NOMO-1 treated with DMSO at 0.1 percent for 48 hours (cell line): ENCODE data around the gene RCAN2.
"Not testable (repeated sequence)": the region's sequence is repeated elsewhere in the genome, so short reads cannot be mapped to it uniquely, and the experiment has no call there.

ENCODE experiments used
- DNase-seq: peaks from one replicate; lab custom pipeline; 2025; ENCODE audit not compliant: unreplicated experiment; lab: John Stamatoyannopoulos, UW

Gene RCAN2

DNA sequence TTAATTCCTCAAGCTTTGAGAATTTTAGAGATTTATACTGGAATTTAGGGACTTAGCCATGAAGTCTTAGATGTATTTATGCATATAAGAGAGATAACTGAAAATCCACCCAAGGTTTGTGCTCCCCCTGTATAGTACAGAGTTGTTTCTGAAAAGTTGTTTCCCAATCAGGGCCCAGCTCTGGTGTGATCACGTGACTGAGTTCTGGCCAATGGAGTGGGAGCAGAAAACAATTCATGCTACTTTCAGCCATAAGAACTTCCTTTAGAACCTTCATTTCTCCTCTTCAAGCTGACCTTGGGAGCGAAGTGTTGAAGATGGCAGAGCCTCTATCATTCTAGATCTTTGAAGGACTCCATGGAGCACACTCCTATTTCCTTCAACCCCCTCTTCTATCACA lies 151.0 kb downstream of the RCAN2 start:
- DNase-seq, result no peak

DNA sequence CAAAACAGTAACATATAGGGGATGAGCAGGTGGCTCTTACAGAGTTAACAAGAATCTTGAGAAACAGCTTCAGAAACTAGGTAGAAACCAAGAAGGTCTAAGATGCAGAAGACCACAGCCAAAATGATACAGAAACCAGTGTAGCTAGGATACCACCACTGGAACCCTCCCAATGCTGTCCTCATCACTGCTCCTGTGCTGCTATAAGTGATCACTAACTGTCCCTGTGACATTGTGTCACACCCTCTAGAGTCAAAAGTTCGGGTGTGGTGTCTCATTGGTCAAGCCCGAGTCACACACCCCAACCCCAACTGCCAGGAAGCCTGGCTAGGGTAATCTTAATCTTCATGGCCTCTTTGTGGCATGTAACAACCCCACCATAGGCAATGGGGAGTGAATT lies 153.1 kb downstream of the RCAN2 start:
- DNase-seq, result no peak

DNA sequence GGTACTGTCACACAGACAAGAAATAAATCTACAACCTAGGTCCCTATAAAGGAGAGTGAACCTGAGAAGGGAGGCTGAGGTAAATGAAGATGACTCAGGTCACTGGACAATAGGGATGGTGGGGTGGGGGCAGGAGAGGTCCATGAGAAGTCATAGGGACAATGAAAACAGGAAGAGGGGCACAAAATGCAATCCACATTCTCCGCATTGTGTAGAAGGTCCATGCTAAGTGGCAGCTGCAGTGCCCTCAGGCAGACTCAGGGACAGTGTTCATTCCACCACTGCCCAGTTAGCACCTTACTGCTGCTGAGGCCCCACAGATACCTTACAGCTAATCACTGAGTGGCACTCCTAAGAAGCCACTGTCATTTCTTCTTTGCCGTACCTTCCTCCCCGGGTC lies 156.8 kb downstream of the RCAN2 start:
- no peak for DNase-seq

DNA sequence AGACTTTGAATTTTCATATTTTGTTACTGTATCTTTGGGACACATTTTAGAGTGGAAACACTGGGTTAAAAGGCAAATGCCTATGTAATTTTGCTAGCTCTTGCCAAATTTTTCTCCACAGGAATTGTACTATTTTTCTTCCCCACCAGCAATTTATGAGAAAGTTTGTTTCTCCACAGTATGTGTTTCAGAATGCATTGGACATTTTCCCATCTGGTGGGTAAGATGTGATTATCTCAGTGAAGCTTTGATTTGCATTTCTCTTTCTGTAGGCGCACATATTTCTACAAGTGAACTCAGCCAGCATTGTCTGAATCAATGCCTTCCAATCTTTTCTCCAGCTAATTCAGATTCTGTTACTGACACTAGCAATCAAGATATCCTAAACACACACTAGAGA lies 157.8 kb downstream of the RCAN2 start:
- no peak for DNase-seq

DNA sequence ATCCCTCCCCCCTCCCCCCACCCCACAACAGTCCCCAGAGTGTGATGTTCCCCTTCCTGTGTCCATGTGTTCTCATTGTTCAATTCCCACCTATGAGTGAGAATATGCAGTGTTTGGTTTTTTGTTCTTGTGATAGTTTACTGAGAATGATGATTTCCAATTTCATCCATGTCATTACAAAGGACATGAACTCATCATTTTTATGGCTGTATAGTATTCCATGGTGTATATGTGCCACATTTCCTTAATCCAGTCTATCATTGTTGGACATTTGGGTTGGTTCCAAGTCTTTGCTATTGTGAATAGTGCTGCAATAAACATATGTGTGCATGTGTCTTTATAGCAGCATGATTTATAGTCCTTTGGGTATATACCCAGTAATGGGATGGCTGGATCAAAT lies 158.8 kb downstream of the RCAN2 start:
- DNase-seq, result not testable (repeated sequence)

DNA sequence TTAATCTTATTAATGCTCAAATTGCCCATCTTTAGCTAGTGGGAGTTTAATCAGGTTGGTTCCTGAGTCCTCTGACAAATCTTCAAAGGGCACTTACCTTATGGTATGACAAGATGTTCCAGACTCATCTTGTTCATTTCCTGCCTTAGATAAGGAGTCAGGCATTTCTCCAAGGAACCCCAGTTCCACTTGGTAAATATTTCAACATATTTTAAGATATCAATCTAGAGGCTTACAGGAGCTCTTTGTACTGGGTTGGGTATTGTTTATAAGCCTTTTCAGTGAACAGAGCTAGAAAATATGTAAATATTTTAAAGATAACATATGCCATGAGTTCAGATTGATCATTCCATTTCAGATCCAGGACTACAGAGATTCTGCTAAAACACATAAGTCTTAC lies 159.8 kb downstream of the RCAN2 start:
- no peak for DNase-seq

DNA sequence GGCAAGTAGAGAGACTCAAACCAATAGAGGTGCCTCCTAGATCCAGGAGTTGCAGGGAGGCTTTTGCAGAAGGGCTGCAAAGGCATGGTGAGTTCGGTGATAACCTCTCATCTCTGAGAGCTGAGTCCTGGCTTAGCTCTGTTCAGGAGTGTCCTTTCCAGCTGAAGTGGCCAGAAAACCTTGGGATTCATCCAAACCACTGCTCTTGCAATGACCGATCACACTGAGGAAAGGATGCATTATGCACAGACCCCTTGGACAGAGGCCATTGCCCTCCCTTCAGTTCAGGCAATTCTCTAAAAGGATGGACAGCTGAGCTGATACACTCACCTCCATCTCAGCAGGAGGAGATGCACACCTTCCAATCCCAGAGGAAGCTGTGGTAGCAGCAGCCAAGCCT lies 161.7 kb downstream of the RCAN2 start:
- DNase-seq, result no peak

DNA sequence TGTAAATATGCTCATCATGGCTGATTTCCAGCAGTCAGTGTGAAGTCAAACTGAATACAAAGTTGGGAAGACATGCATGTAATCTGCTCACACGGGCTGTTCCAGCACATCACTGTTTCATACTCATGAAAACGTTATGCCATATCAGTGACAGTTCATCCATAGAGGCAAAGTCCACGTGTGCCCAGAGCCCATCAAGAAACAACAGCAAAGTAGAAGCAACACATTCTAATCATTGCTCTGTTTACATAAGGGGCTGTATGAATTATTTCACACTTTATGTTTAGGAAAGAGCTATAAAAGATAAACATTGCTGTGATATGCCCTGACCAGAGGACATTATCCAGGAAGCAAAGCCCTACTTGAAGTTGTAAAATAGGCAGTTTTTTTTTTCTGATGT lies 163.5 kb downstream of the RCAN2 start:
- no peak for DNase-seq

DNA sequence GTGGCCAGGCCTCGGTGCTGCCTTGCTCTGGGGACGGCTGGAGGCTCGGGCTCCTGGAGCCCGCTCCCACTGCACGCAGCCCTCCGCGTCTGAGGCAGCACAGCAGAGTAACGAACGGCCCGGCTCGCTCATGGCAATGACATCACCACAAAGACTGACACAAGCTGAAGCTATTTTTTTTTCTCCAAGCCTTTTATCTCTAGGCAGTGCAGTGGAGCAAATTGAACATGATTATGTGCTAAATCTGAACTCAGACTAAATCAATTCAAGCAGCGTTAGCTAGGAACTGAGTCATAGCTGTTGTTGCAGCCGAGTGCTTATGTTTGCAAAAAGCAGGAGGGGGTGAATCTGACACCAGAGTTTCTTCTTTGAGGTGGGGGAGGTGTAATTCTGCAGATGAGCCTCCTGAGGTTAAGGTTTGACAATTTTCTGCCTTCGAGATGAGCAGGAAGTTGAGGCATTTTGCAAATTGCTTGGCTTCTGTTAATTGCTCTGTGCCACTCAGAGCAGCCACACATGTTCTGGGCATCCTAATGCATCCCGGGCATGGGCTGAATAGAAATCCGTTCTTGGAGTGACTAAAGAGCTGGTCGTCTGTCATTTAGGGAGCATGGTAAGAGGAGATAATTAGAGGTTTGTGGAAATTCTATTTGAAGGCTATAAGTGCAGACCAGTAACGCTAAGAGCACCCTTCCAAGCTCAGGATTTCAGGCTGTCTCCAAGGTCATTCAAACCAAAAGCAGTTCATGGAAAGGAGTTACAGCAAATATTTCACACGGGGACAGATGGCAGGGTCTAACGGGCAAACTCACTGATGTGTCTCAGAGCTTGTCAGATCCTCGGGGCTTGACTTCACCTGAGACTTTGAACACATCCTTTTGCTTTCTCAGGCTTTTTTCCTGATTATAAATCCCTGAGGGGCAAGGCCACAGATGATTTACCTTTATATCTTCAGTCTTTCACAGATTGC lies 165.4 kb downstream of the RCAN2 start:
- DNase-seq, result peak; percentile 65

DNA sequence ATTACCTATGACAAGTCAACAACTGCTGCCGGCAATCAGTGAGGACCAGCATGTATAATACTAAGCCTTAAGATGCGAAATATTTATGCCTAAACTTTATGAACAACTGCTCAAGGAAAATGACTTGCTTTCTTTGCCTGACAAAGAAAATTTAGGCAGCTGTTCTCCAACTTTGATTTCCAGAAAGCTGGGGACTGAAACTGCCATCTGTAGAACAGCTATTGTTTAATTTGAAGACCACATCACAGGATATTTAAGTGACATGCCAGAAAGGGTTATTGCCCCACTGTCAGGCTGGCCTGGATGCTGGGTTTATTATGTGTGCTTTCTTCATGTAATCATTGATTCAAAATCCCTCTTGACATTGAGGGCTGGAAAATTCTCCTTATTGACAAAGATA lies 166.5 kb downstream of the RCAN2 start:
- DNase-seq, result no peak

DNA sequence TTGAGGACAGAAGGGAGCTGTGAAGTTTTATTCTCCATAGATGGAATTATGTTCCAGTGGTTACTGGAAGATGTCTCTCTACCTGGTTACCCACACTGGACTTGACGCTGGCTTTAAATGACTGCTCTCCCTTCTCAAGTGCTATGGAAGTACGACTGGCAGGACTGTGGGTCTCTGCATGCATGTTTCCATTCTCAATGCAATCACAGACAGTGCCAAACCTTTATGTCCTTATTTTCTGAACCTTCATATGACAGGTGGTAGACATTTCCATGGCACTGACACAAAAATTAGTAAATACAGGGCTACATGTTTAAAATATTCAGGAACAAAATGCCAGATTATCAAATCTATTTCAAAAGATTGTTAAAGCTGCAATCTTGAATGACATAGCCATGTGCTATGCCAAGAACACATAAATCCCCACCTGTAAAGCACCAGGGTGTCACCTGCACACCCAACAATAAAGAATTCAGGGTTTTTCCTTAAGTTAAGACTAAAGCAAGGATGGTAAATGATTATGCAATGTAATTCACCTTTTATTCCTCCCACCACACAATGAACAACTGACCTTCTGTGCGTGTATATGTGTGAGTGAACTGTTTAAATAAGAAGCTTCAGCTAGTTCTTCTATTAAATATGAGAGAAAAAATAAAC lies 167.2 kb downstream of the RCAN2 start:
- DNase-seq, result no peak

DNA sequence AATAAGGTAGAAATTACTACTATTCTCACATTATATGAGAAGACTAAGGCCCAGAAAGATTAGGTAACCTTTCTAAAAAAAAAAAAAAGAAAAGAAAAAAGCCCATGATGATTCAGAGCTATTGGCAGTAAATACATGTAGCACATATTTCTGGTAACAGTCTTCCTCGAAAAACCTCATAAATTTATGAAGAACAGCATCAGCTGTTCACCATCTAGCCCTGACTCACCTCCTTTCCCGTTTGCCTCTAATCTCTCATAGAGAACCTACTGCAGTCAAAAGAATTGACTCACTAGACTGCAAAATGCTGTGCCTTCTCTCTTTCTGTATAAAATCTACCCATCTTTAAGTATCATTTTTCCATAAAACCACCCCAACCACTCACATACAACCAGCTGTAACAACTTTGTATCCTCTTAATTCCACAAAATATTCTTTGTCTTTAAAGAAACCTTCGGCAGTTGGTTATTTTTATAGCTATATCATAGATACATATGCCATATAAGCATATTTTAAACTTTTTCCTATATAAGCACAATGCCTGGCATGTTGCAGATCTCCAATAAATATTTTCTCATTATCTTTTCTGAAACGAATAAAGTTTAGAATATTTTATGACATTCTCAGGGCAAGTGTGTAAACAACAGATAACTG lies 167.8 kb downstream of the RCAN2 start:
- DNase-seq, result peak; percentile 8

DNA sequence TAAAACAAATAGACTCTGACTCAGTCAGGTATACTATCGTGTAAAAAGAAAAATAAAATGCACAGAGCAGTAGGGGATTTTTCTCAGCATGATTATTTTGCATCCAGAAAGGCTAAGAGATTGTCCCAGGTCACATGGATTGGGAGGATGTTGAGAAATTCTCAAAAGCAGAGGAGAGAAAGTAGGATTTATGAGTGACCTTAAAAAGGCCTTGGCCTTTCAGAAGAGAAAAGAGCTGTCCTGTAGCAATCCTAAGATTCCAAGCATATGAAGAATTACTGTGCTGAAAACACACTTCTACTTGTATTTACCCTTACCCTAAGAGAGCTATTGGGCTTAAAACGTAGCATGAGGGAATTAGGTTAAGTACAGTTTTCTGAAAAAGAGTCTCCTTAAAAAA lies 170.7 kb downstream of the RCAN2 start:
- DNase-seq, result no peak

DNA sequence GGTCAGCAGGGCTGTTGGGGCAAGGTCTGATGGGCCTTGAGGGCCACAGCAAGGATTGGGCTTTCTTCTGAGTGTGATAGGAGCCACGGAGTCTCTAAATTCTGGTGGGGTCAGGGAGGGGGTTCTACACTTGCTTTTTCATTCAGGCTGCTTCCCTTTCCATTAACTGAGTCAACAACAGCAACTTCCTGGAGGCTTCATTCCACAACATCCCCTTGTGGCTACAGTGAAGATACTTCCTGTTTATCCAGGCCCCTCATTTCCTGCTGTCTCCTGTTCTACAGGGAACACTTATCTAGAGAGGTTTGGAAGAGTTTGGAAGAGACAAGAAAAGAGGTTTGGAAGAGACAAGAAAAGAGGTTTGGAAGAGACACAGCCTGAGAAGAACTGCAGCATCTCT lies 175.7 kb downstream of the RCAN2 start:
- DNase-seq, result no peak

DNA sequence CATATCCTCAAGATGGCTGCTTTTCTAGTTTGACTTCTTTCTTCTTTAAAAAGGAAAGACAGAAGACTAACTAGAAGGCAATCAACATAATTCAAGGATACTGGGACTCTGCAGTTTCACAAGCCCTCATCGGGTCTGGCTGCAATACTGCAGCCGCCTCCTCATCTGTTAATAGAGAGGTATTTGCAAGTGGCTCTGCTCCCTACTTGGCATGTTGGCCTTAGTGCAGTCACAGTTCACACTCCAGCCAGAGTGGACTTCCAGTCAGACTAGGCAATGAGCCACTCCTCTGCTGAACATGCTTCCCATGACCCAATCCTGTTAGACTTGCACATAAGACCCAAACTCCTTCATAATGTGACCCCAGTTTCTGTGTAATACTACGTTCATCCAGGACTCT lies 178.6 kb downstream of the RCAN2 start:
- no peak for DNase-seq

DNA sequence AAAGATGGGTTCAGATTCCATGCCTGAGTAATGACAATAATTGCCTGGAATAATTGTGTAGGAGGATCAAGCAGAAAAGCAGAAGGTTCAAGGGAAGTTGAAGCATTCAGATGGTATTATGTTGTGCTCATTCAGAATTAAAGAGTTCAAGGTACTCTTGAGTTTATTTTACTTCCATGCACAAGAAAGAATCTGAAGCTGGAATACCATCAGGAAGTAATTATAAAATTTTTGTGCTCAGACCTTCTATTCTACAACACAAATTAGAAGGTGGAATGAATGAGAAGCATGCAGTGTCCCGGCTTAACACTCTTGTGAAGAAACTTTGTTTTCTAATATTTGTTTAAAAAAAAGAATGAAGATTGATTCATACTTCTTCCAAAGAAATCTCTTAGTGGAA lies 181.1 kb downstream of the RCAN2 start:
- no peak for DNase-seq

DNA sequence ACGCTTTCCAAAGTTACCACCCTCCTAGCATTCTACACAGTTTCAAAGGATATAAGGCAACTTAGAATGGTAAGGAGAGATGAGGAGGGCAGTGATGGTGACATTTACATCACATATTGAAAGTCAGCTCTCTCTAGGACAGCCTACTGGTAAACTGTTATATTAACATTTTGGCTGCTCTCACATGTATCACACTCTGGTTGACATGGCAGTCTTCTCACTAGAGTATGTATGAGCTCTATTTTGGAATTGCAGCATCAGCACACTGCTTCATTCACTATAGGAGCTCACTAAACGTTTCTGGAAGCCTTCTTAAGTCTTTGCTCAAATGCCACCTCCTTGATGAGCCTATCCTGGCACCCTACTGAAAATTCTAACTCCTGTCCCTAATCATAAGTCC lies 184.8 kb downstream of the RCAN2 start:
- DNase-seq, result no peak

DNA sequence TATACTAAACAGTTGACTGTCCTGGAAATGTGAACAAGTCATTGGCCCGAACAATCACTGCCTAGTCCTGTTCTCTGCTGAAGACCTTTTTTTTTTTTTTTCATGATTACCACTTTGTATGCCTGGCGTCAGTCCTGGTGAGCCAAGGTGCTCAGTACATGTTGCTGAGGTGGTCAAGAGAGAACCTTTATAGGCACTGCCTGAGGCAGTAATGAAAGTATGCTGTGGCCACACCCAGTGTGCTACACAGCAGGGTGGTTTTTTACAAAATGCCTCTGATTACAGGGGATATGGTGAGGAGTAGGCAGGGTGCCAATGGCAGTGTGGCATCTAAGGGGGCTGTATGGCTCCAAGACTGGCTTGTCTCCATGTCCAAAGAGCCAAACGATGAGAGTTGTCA lies 185.4 kb downstream of the RCAN2 start:
- no peak for DNase-seq

DNA sequence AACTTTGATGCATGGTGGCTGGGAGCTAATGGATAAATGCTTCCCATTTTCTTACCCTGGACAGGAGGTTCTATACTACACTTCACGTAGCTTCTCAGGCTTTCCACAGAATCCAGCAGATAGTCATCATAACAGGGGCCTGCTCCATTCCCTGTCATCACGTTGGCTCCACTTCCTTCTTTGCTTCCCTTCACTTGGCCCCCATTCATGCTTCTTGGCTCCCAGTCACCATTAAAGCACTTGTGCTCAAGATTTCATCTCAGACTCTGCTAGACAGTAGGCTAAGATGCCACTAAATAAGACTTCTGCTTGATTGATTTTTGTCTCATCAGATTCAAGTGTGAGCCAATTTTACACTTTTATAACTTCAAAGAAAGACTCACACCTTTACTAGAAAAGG lies 186.0 kb downstream of the RCAN2 start:
- no peak for DNase-seq

DNA sequence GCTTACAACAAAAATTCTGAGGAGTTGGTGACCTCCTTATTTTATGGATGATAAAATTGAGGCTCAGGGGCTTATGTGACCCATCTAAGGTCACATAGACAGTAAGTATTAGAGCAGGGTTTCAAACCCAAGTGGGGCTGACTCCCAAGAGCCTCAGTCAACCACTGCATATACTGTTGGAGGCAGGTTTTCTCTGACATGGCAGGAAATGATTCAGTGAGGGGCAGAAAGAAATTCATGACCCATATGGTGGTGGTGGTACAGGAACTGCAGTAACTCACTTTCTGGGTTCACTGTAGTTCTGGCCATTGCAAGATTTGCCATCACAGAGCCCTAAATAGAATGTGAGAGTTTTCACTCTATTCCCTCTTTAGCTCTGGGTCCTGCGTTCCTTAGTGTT lies 188.4 kb downstream of the RCAN2 start:
- DNase-seq, result no peak

DNA sequence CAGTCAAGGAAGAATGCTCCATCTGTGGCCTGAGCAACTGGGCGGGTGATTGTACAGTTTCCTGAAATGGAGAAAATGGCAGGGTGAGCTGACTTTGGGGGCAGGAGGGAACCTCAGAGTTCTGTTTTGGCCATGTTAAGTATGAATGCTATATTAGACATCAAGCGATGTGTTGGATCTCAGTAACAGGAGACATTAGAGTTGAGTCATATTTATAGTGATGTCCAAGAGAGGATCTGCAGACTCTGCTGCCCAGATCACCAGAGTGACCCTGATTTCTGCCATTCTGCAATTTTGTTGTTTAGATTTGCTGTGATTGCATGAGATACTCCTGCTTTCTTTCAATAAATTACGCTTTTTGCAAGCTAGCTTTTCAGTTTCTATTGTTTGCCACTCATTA lies 189.1 kb downstream of the RCAN2 start:
- no peak for DNase-seq

DNA sequence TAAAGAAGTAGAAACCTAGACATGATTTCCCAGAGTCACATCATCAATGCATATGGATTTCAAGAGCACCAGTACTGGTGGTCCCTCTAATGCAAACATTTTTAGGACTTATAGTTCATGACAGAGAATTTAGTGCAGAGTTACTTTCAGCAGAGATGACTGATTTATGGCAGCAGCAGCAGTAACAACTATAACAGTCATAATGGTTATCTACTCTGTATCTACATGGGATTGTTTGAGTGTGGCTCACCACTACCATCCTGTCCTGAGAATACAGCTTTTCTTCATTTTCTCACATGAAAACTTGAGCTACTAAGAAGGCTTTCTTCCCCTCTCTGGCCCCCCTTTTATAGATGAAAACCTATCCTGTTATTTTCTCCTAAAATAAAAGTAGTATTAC lies 192.0 kb downstream of the RCAN2 start:
- no peak for DNase-seq
